NCI-H2107 treated with DMSO at 0.1 percent for 48 hours (cell line): ENCODE measurements around the gene NUDT21.

Source experiments
- DNase-seq: peaks from one replicate; lab custom pipeline; 2025; ENCODE audit not compliant: unreplicated experiment; lab: John Stamatoyannopoulos, UW

NUDT21 gene

GRCh38 chr16:56462064-56462796 is 11.1 kb upstream of the NUDT21 start:
- no peak for DNase-seq

DNA sequence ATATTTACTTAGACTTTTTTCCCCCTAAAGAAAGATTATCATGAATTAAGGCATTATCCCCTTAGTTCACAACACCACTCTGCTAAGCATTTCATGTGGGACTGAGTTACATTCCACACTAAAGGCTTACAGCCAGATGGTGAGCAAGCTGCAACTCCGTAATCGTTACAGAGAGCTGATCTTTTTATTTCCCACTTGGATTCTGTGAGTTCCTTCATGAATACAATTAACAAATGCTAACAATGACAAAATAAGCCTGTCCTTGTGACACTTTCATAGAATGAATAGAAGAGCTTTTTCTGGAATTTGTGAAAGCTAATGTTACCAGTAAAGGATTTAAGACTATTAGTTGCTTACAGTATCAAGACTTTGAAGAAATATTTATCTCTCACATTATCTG is 9.0 kb upstream of the NUDT21 start:
- no peak for DNase-seq

- no peak for DNase-seq
Measured at GRCh38 chr16:56457927-56458470, 6.9 kb upstream of the NUDT21 start.

DNA sequence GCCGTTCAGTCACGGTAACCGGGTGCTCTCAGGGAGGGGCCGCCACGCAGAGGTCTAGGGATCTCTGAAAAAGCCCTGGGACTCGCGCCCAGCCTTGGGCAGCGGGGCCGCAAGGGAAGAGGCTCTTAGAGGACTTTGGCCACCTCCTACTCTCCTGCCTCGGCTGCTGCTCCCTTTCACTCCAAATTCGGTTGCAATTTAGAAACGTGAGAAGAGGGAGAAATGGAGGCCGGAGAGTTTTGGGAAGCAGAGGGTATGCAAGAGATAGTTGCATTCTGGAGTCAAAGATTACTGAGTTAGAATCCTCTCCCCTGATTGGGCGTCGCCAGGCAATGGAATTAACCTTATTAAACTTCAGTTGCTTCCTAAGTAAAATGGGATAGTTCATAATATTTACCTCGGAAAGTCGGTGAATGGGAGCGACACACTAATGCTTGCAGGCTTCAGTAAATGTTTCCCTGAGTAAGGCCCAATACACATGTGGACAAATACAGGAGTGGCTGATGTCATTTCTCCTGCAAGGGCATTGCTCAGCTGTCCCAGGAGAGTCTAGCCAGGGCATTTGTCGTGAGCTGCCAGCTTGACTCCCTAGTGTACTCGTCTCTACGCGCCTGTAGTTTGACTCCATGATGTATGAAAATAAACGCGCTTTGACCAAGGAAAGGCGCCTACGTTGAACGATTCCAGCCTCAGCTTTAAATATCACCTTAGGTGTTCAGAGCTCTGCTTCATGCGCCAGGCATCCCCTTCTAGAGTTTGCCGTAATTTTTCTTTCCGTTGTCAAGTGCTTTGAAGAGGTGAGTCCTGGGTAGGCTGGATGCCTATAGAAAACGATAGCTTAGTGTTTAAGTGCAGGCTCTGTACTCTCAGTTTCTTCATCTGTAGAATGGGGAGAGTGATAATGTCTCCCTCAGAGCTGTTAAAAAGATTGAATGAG is 889 bp upstream of the NUDT21 start:
- DNase-seq = peak; percentile 39

GRCh38 chr16:56450275-56450985 is 702 bp downstream of the NUDT21 start:
- DNase-seq = no peak

DNA sequence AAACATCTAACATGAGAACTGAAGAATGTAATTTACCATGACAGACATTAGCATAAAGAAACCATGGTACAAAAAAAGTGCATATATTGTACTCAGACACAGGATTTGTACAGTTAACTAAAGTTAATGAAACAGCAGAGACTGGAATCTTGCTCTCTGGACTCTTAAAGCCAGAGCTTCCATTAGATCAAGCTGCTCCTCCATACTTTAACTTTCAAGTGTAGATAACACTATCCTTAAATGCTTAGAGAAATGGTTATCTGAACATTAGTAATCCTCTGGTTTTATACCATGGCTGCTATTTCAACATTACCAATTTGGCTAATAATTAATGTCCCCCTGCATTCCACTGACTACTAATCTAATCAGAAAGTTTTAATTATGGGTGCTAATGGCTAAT is 3.1 kb downstream of the NUDT21 start:
- DNase-seq = no peak

DNA sequence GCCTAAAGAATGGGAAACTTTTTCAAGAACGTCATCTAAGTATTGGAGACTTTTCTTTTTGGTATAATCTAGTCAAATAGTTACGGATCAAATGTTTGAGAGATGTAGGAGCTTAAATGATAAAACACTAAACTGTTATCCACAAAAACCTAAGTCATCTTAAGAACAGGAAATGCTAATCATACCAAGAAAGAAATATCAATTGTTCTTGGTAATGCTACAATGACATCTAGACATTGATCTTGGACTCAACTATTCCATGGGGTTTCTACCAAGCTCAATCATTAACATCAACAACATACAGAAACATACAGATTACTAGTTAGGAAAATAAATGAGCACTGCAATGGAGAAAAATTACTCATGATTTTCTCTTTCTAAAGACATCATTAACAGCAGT is 3.8 kb downstream of the NUDT21 start:
- DNase-seq = no peak

- DNase-seq = no peak
Measured at GRCh38 chr16:56438038-56438437, 13.1 kb downstream of the NUDT21 start.

GRCh38 chr16:56436258-56436657 is 14.9 kb downstream of the NUDT21 start:
- DNase-seq = no peak

- no peak for DNase-seq
Measured at GRCh38 chr16:56428091-56428490, 23.0 kb downstream of the NUDT21 start.

DNA sequence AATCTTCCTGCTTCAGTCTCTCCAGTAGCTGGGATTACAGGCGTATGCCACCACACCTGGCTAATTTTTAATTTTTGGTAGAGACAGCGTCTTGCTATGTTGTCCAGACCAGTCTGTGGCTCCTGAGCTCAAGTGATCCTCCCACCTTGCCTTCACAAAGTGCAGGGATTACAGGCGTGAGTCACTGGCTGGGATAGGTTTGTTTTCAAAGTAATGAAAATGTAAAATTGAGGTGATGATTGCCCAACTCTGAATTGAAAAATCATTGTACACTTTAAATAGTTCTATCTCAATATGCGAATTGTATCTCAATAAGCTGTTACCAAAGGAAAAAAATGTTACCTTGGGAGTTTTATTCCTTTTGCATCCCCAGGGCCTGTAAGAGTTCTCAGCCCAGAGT is 24.5 kb downstream of the NUDT21 start:
- no peak for DNase-seq

DNA sequence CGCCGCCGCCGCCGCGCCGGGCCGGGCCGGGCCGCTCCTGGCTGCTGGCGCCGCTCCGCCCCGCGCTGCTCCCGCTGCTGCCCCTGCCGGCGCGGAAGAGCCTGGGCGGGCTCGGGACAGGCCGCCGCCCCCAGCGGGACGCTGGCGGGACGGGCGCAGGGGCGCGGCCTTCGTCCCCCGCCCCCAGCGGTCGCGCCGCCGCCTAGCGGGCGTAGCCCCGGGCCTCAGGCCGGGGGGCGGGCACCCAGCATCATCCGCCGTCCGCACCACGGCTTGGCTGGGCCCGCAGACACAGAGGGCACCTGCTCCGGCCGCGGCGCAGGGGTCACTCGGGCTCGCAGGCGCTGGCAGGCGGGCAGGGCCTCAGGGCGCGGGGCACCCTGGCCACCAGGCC is 25.7 kb downstream of the NUDT21 start, which contains the start of gene AMFR:
TSS of gene AMFR (minus strand) at position 107 of the 394 bp plus-strand sequence. CDS start 218 bp downstream, outside the sequence.
- no peak for DNase-seq

DNA sequence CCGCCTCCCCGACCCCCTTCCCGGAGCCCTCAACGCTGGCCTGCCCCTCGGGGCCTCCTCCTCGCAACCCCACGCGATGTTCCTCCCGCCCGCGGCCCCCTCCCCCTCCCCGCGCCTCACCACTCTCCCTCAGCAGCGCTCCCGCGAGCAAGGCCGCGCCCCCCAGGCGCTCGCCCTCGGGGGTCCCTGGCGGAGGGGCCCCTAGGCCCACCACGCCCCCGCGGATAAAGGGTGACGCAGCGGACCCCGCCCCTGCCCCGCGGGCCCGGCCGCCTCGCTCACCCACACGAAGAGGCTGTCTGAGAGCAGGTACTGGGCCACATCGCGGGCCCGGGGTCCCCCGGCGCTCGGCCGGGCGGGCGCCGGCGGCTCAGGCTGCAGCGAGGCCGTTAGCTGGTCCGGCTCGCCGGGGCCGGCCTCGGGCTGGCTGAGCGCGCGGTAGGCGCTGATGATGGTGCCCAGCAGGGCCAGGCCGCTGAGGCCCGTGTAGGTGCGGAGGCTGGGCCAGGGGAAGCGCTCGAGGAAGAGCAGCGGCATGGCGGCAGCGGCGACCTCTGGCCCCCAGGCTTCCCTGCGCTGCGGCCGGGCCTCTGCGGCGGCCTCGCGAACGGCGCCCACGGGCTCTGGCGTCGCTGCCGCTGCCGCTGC is 26.2 kb downstream of the NUDT21 start:
- no peak for DNase-seq

DNA sequence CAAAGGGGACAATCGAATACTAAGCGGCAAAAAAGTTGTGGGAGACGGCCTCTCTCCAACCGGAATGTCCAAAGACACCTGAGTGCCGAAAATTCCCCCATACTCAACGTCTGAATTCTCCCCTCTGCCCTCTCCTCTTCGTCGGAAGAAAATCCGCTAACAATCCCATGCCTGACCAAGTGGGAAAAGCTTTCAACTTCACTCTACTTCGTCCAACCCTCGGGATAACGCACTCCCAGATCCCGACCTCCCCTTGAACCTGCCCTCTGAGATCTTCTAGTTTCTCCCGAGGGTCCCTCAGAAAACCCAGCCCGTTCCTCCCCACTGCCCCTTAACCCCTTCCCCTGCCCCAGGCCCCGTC is 26.7 kb downstream of the NUDT21 start:
- DNase-seq = no peak

DNA sequence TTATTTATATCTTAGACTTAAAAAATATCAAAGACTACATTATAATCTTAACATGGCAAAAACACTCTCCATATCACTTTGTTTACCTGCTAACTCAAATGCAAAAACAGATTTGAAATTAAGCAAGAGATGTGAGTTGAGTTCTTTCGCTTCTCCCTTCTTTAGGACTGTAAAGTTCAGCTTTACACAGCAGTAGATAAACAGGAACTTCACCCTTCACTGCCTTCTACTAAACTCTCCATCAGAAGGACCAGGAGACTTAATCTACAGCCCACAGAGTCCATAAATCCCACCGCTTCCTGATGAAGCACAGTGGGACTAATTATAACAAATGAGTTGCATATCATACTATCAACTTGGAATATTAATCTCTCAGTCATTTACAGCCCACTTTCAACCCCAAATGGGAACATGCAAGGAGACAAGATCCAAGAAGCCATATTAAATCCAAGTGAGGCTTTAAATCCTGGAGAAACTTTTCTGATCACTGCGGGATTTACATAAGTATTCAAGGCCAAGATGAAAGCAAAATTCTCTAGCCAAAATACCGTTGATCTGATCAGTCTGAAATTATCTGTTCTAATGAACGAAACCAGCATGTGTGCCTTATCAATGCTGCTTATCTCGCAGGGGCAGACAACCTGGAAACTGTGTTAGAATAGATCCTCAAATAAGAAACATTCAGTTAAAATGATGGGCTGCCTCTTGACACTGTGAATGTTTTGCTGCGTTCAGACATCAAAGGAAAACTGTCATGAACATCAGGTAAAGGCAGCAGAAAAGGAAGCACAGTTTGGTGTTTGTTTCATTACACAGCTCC is 27.3 kb downstream of the NUDT21 start:
- DNase-seq = no peak

GRCh38 chr16:56422896-56423441 is 28.2 kb downstream of the NUDT21 start:
- no peak for DNase-seq

DNA sequence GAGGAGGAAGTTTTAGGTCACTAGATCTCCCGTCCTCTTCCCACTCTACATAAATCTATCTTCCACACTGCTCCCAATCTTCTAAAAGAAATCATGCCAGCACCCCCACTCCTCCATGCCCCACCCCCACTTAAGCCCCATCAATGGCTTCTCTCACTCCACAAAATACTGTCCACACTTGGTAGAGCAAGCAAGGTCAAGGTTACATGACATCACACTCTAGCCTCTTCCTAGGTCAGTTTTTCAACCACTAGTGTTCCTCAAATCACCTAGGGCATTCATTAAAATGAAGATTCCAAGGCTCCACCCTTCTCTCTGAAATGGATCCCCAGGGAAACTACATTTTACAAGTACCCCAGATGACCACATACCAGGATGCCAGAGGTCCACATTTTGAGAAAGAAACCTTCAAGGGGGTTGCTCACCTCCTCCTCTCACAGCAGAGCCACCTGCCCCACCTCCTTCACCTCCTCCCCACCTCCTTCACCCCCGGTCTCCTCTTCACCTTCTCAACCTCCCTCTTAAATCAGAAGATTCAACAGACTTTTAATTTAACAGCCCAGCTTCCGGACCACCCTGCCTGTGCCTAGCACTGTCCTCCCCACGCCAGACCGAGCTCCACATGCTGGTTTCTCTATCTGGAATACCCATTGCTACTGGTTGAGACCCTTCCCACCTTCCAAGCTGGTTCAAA is 29.0 kb downstream of the NUDT21 start:
- DNase-seq = no peak

GRCh38 chr16:56421313-56421712 is 29.8 kb downstream of the NUDT21 start:
- no peak for DNase-seq

DNA sequence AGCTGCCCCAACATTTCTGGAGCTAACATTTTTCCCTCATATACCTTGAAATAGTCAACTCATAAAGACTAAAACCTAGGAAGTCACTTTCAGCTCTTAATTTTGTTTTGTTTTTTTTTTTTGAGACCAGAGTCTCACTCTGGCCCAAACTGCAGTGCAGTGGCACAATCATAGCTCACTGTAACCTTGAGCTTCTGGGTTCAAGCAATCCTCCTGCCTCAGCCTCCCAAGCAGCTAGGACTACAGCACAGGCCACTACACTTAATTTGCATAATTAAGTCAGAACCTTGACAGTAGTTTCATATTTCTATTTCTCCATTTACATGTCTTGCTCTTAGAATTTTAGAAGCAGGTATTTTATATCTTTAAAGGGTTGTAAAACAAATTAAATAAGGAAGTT is 30.5 kb downstream of the NUDT21 start:
- DNase-seq = no peak
